Lower leg skin (tissue), 4 donors: ENCODE data around the gene IKBKG. TPM values are rescaled to one million over a fixed set of nuclear protein-coding genes. Genes with fewer than 3 reads are reported as not detected.

Source experiments
- DNase-seq, 2 donors: peaks; one replicate each; pipeline ENCODE4 v3.0.0-alpha.2; 2019; ENCODE audit warnings: low spot score in 2 of 2
- H3K4me3 ChIP-seq: fragments of 200-600 bp; sonication (generic); 2 replicates; pipeline ENCODE4 v1.5.1; 2017; ENCODE audit warnings: mild to moderate bottlenecking, low read depth; ENCODE audit not compliant: poor library complexity, severe bottlenecking
- POLR2A ChIP-seq, 2 donors: fragments of 450-650 bp; IDR thresholded peaks; one replicate each; pipeline ENCODE4 v1.6.1; 2016 to 2017; ENCODE audit warnings: antibody characterized with exemption in 2 of 2, mild to moderate bottlenecking in 1 of 2, moderate library complexity in 1 of 2
- WGBS, 2 donors: methylation state at CpG; one replicate each; pipeline ENCODE4 v1.1.5; 2018; 5-methylcytosine and 5-hydroxymethylcytosine counted together
- intact Hi-C: fragments of 100-400 bp; cut with DNase I; formaldehyde crosslinking; loops from one replicate; pipeline ENCODE4 v1.15.0; 2023; ENCODE audit warnings: low total_unique reads
- total RNA-seq, 4 donors: library from RNA; depleted of rRNA; stranded (reverse); fragments of >200 nt; gene quantifications; one replicate each; pipeline ENCODE4 v1.1.0, GENCODE V29; 2016
- TF ChIP-seq, protein P1 (sequence below), 3 donors: fragments of 450-650 bp; IDR thresholded peaks; one replicate each; pipeline ENCODE4 v1.5.1; 2016; ENCODE audit warnings: antibody characterized with exemption in 3 of 3, mild to moderate bottlenecking in 3 of 3, moderate library complexity in 2 of 3

Gene IKBKG
- total RNA-seq, 4 donors from 2014 or later: 14.1 to 62.5 (median 22.1) TPM

- H3K4me3 ChIP-seq: no peak overlapping the region
- intact Hi-C loops: no loop called here
- peak in 1 of 2 donors; percentile 59 for DNase-seq
- 72 to 80% methylated on average over 12 of the region's 12 CpGs for WGBS, 2 donors
- no peak for TF ChIP-seq POLR2A (IDR thresholded peaks at IDR 0.05)
- TF ChIP-seq, protein P1, sequence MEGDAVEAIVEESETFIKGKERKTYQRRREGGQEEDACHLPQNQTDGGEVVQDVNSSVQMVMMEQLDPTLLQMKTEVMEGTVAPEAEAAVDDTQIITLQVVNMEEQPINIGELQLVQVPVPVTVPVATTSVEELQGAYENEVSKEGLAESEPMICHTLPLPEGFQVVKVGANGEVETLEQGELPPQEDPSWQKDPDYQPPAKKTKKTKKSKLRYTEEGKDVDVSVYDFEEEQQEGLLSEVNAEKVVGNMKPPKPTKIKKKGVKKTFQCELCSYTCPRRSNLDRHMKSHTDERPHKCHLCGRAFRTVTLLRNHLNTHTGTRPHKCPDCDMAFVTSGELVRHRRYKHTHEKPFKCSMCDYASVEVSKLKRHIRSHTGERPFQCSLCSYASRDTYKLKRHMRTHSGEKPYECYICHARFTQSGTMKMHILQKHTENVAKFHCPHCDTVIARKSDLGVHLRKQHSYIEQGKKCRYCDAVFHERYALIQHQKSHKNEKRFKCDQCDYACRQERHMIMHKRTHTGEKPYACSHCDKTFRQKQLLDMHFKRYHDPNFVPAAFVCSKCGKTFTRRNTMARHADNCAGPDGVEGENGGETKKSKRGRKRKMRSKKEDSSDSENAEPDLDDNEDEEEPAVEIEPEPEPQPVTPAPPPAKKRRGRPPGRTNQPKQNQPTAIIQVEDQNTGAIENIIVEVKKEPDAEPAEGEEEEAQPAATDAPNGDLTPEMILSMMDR (IDR thresholded peaks at IDR 0.05): no peak
Measured at GRCh38 chrX:154597221-154597620, 49.8 kb downstream of the IKBKG start.

- DNase-seq: no peak
- TF ChIP-seq, protein P1 (IDR thresholded peaks at IDR 0.05): no peak
- no peak for TF ChIP-seq POLR2A (IDR thresholded peaks at IDR 0.05)
- no peak overlapping the region for H3K4me3 ChIP-seq
- WGBS, 2 donors: 75 to 79% methylated on average over 8 of the region's 8 CpGs
- intact Hi-C loops: no loop called here
Measured at GRCh38 chrX:154598656-154599055, 51.2 kb downstream of the IKBKG start.

DNA sequence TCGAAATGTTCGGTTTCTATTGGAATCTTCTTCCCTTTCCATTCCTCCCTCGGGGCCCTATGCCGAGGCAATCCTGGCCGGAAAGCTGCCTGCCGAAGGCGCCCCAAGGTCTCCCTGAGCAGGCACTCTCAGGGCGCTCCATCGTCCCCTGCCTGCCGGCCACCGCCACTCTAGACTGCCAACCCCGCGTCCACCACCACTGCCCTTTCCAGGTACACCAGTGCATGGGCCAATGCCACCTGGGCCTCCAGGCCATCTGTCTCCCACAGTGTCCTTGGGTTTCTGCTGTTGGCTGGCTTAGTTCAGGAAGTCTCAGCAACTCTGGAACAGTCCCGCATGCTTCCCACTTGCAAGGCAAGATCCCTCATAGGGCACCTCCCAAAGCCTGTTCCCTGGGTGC lies 52.1 kb downstream of the IKBKG start:
- H3K4me3 ChIP-seq: no peak overlapping the region
- WGBS, 2 donors: 87 to 97% methylated on average over 13 to 14 of the region's 14 CpGs
- TF ChIP-seq, protein P1 (IDR thresholded peaks at IDR 0.05): no peak
- TF ChIP-seq POLR2A (IDR thresholded peaks at IDR 0.05): no peak
- intact Hi-C loops: no loop called here
- DNase-seq: peak in 1 of 2 donors; percentile 81

DNA sequence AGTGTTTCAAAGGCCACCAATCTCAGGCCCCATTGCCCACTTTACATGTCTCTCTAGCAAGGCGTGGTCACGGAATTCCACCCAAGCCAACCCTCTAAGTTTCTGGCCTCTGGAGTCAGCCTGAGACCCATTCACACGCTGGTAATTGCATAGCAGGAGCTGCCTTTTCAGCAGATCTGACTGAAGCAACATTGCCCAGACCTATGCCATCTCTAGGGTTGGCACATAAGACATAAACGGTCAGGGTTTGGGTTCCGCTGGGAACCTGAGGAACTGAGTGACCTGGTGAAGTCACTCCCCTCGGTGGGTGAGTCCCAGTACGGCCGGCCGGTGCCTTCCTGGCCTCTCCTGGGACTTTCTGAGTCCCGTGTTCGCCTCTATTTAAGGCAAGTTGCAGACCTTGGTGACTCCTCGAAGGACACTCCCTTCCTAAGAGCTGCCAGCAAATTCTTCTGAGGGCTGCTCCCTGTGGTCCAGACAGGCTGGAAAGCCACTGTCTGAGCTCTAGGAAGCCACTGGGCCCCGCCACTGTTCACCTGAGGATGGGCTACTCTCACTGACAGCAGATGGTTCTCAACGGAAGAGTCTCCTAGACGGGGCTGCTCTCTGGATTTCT lies 53.4 kb downstream of the IKBKG start:
- 43 to 85% methylated on average over 8 to 15 of the region's 15 CpGs for WGBS, 2 donors
- intact Hi-C loops: no loop called here
- DNase-seq: peak in 1 of 2 donors; percentile 64
- TF ChIP-seq, protein P1 (IDR thresholded peaks at IDR 0.05): no peak
- no peak overlapping the region for H3K4me3 ChIP-seq

DNA sequence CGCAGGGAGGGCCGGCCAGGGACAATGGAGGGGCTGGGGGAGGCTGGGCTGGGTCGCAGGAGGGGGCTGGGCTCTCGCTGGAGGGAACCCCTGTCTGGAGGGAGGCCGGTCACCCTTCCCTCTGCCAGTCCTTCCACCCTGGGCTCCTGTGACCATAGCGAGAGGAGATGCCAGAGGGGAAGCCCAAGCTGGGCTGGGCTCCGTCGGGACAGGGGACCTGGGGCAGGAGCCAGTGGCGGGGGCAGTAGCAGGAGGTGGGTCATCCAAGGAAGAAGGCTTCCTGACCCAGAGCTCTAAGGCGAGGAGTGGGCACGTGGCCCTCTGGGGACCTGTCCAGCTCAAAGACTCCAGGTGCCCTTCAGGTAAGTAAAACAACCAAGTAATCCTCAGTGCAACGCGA lies 54.8 kb downstream of the IKBKG start:
- peak in 1 of 2 donors; percentile 40 for DNase-seq
- intact Hi-C loops: no loop called here
- no peak overlapping the region for H3K4me3 ChIP-seq
- WGBS, 2 donors: 71 to 77% methylated on average over 8 to 13 of the region's 13 CpGs
- TF ChIP-seq POLR2A (IDR thresholded peaks at IDR 0.05): no peak
- TF ChIP-seq, protein P1 (IDR thresholded peaks at IDR 0.05): no peak
